GM21423 (cell line): Measurements from ENCODE around the gene CKS2.
A peak's percentile ranks its signal among the peaks of the same experiment; 100 is the strongest.
"Not testable (repeated sequence)": the region's sequence is repeated elsewhere in the genome, so short reads cannot be mapped to it uniquely, and the experiment has no call there.

Experiments used
- ATAC-seq: cut with Tn5 transposase; IDR thresholded peaks from one replicate; pipeline ENCODE4 v1.9.1; 2021; ENCODE audit warnings: mild to moderate bottlenecking, moderate library complexity; ENCODE audit not compliant: unreplicated experiment

The CKS2 gene

GRCh38 chr9:89309608-89310474 is 1.2 kb upstream of the CKS2 start:
- no peak for ATAC-seq

GRCh38 chr9:89311346-89312221 is 589 bp downstream of the CKS2 start:
- ATAC-seq: no peak

GRCh38 chr9:89312222-89312571 is 1.2 kb downstream of the CKS2 start:
- no peak for ATAC-seq

- no peak for ATAC-seq
These were observed 2.8 kb downstream of the CKS2 start for GRCh38 chr9:89313842-89314241.

GRCh38 chr9:89314955-89315354 is 4.0 kb downstream of the CKS2 start:
- ATAC-seq: no peak

- no peak for ATAC-seq
These were observed 4.5 kb downstream of the CKS2 start for GRCh38 chr9:89315482-89315881.

- ATAC-seq: no peak
These were observed 6.3 kb downstream of the CKS2 start for GRCh38 chr9:89317282-89317681.

- ATAC-seq: peak; percentile 93
These were observed 7.4 kb downstream of the CKS2 start, which contains the start of gene SECISBP2 for GRCh38 chr9:89318123-89319014. TSS of gene SECISBP2 (plus strand) at chr9:89318500. CDS start at chr9:89318577, 77 bp downstream.

- ATAC-seq: no peak
These were observed 8.3 kb downstream of the CKS2 start for GRCh38 chr9:89319015-89319905.

GRCh38 chr9:89323390-89323789 is 12.4 kb downstream of the CKS2 start:
- ATAC-seq: no peak

GRCh38 chr9:89325733-89326132 is 14.7 kb downstream of the CKS2 start:
- no peak for ATAC-seq

GRCh38 chr9:89328064-89328463 is 17.1 kb downstream of the CKS2 start:
- no peak for ATAC-seq

GRCh38 chr9:89329917-89330316 is 18.9 kb downstream of the CKS2 start:
- no peak for ATAC-seq

- no peak for ATAC-seq
These were observed 19.5 kb downstream of the CKS2 start for GRCh38 chr9:89330513-89330912.

- ATAC-seq: no peak
These were observed 28.8 kb downstream of the CKS2 start for GRCh38 chr9:89339807-89340206.

- peak; percentile 87 for ATAC-seq
These were observed 29.3 kb downstream of the CKS2 start for GRCh38 chr9:89340332-89340731.

- no peak for ATAC-seq
These were observed 31.2 kb downstream of the CKS2 start for GRCh38 chr9:89342213-89342612.

- ATAC-seq: no peak
These were observed 32.0 kb downstream of the CKS2 start for GRCh38 chr9:89342948-89343347.

GRCh38 chr9:89343812-89344211 is 32.8 kb downstream of the CKS2 start:
- not testable (repeated sequence) for ATAC-seq

GRCh38 chr9:89345476-89345875 is 34.5 kb downstream of the CKS2 start:
- no peak for ATAC-seq
